ENCODE results near the gene ATP6V1G1. TPM values are rescaled to one million over a fixed set of nuclear protein-coding genes. Genes with fewer than 3 reads are reported as not detected.

ATP6V1G1 gene
- total and polyA plus RNA-seq, 2 experiments from 2014 or later: 166 to 509 TPM

- Mint-ChIP-seq H3K4me1 (peaks cover 24% of the 10 kb centered on the region), H3K27ac (no peak overlapping the region), H3K9me3 (peaks cover 6% of the 10 kb centered on the region; the same call in 1 of the 3 replicates), H3K4me3 (peak overlapping the region; percentile 78; the same call in 2 of the 3 replicates), H3K27me3 (ENCODE audit: insufficient read depth, low read depth, poor library complexity) (peaks cover 23% of the 10 kb centered on the region), H3K36me3 (ENCODE audit: low read depth) (peaks cover 13% of the 10 kb centered on the region)
- no peak for TF ChIP-seq ETS1 (IDR thresholded peaks at IDR 0.05)
- TF ChIP-seq STAT1 (IDR thresholded peaks at IDR 0.05; ENCODE audit: unreplicated experiment): no peak
- no peak for TF ChIP-seq CREB1 (CRISPR knock-in tag; IDR thresholded peaks at IDR 0.05; ENCODE audit: low read depth)
- no peak for TF ChIP-seq ZNF331 (CRISPR knock-in tag; IDR thresholded peaks at IDR 0.05; ENCODE audit: low read depth)
- TF ChIP-seq ZNF462 (CRISPR knock-in tag; IDR thresholded peaks at IDR 0.05): no peak
- TF ChIP-seq CTCF (conservative IDR thresholded peaks at IDR 0.05; ENCODE audit: low read depth in 2 of 2): no peak
- no peak for TF ChIP-seq JUNB (IDR thresholded peaks at IDR 0.05; ENCODE audit: unreplicated experiment)
- TF ChIP-seq NANOG (IDR thresholded peaks at IDR 0.05; ENCODE audit: borderline replicate concordance): no peak
- no peak for TF ChIP-seq ZNF114 (CRISPR knock-in tag; IDR thresholded peaks at IDR 0.05)
- TF ChIP-seq REST (IDR thresholded peaks at IDR 0.05; ENCODE audit: unreplicated experiment): no peak
- no peak for TF ChIP-seq EZH2 (IDR thresholded peaks at IDR 0.05; ENCODE audit: low read depth, unreplicated experiment)
- no peak for TF ChIP-seq EZH2phosphoT487 (IDR thresholded peaks at IDR 0.05; ENCODE audit: unreplicated experiment)
- TF ChIP-seq POLR2AphosphoS5 (IDR thresholded peaks at IDR 0.05; ENCODE audit: low read depth): no peak
- ATAC-seq (no peak; the same call in 2 of the 3 replicates), DNase-seq (ENCODE audit: low spot score) (no peak)
- Histone ChIP-seq H3K4me1 (ENCODE audit: insufficient read depth) (peaks cover 16% of the 10 kb centered on the region), H4K20me1 (replicated peaks; ENCODE audit: insufficient read depth) (no peaks in the 10 kb centered on the region; the same call in 1 of the 2 replicates), H3K27ac (ENCODE audit: low read depth) (no peak overlapping the region), H3K4me2 (peak overlapping the region; percentile 92), H3K36me3 (ENCODE audit: insufficient read depth) (no peaks in the 10 kb centered on the region), H3F3A (replicated peaks; ENCODE audit: low read depth) (no peaks in the 10 kb centered on the region), H3K4me3 (no peak overlapping the region), H2AFZ (no peak overlapping the region), H3K79me2 (replicated peaks; ENCODE audit: insufficient read depth) (peaks cover 25% of the 10 kb centered on the region; the same call in 1 of the 2 replicates), H3K27me3 (ENCODE audit: insufficient read depth) (peaks cover 14% of the 10 kb centered on the region), H3K9me2 (ENCODE audit: insufficient read depth) (0 out of 2 replicates have a peak, but pooled peaks cover 6% of the 10 kb centered on the region)
Observed at GRCh38 chr9:114613087-114613486, 25.5 kb downstream of the ATP6V1G1 start.
